Peyer's patch (tissue), 4 donors: ENCODE results near the gene PSRC1.

Experiments
- CTCF ChIP-seq, 6 experiments: fragments of 450-650 bp in 4 of 6; fragments of 200-600 bp in 2 of 6; sonication (generic) in 1 of 6; IDR thresholded peaks; one replicate each; pipeline ENCODE4 v1.5.1; 2017 to 2019; ENCODE audit warnings: antibody characterized with exemption in 6 of 6, mild to moderate bottlenecking in 3 of 6, moderate library complexity in 1 of 6
- POLR2A ChIP-seq, 2 donors: fragments of 450-650 bp; IDR thresholded peaks; one replicate each; pipeline ENCODE4 v1.5.1; 2017; ENCODE audit warnings: antibody characterized with exemption in 2 of 2, mild to moderate bottlenecking in 2 of 2, moderate library complexity in 2 of 2

DNA sequence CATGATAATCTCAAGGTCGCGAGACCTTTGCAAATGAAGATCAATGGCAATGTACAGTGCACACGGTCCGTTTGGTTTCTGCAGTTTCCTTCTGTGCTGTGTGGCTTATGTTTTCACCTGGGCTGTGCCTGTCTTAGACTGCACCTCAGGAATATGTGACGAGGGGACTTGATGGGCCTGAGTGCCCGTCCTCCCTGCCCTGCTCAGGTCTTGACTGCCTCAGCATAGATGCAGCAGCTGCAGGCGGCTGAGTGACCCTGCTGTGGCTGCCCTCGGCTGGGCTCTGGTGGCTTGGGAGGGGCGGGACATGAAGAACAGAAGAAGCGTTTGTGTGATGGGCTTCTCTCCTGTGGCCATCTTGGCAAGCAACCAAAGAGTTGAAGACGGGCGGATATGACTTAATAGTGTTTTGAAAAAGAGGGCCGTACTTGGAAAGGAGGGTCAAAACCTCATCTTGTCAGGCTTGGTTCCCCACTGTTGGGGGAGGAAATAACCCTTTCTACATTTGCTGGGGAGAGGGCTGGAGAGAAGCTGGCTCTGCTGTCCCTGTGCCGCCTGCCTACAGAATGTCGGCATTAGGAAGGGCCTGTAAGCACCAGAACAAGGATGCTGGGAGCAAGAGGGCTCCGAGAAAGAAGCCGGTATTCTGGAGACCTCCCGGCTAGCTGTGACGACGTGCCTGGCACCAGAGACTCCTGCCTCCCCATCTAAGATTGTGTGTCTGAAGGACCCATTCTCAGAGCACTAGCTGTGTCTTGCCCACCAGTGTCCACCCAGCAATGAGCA is 16.8 kb upstream of the PSRC1 start:
- TF ChIP-seq POLR2A (IDR thresholded peaks at IDR 0.05), result no peak
- no peak for TF ChIP-seq CTCF (IDR thresholded peaks at IDR 0.05)
